Parathyroid adenoma (tissue), 2 donors: ENCODE data around the gene HTATSF1.

Experiments used
- H2AFZ ChIP-seq: fragments of 300-600 bp; sonication (generic); one replicate; pipeline ENCODE4 v1.7.0; 2017; ENCODE audit warnings: antibody characterized with exemption, mild to moderate bottlenecking
- H3K27ac ChIP-seq: fragments of 300-600 bp; sonication (generic); one replicate; pipeline ENCODE4 v1.7.0; 2017
- H3K27me3 ChIP-seq: fragments of 300-600 bp; sonication (generic); one replicate; pipeline ENCODE4 v1.7.0; 2017; ENCODE audit warnings: low read length; ENCODE audit not compliant: control insufficient read depth, insufficient read depth
- H3K36me3 ChIP-seq: fragments of 300-600 bp; sonication (generic); one replicate; pipeline ENCODE4 v1.7.0; 2017; ENCODE audit warnings: low read length; ENCODE audit not compliant: control insufficient read depth, insufficient read depth
- H3K4me1 ChIP-seq: fragments of 300-600 bp; sonication (generic); one replicate; pipeline ENCODE4 v1.7.0; 2017; ENCODE audit warnings: control low read depth
- H3K4me2 ChIP-seq: fragments of 300-600 bp; sonication (generic); one replicate; pipeline ENCODE4 v1.7.0; 2017; ENCODE audit warnings: low read length
- H3K4me3 ChIP-seq: fragments of 300-600 bp; sonication (generic); one replicate; pipeline ENCODE4 v1.7.0; 2017; ENCODE audit warnings: low read depth, low read length
- H3K79me2 ChIP-seq: fragments of 300-600 bp; sonication (generic); one replicate; pipeline ENCODE4 v1.7.0; 2017; ENCODE audit warnings: control low read depth
- H3K9ac ChIP-seq: fragments of 300-600 bp; sonication (generic); one replicate; pipeline ENCODE4 v1.7.0; 2017; ENCODE audit warnings: mild to moderate bottlenecking
- H3K9me3 ChIP-seq: fragments of 300-600 bp; sonication (generic); one replicate; pipeline ENCODE4 v1.7.0; 2017; ENCODE audit warnings: low read length; ENCODE audit not compliant: control insufficient read depth
- TF ChIP-seq, protein P1 (sequence below): fragments of 300-600 bp; sonication (generic); IDR thresholded peaks from one replicate; pipeline ENCODE4 v1.7.0; 2017; ENCODE audit warnings: antibody characterized with exemption, mild to moderate bottlenecking
- donor health status: primary hyperparathyroidism.

The HTATSF1 gene

GRCh38 chrX:136542281-136542680 lies 44.9 kb downstream of the HTATSF1 start:
- no peak overlapping the region for H3K4me3 ChIP-seq
- H3K27ac ChIP-seq = no peak overlapping the region
- H3K4me2 ChIP-seq = no peak overlapping the region
- H3K9me3 ChIP-seq = no peaks in the 10 kb centered on the region
- no peaks in the 10 kb centered on the region for H3K27me3 ChIP-seq
- H2AFZ ChIP-seq = no peak overlapping the region
- H3K79me2 ChIP-seq = no peaks in the 10 kb centered on the region
- TF ChIP-seq, protein P1, sequence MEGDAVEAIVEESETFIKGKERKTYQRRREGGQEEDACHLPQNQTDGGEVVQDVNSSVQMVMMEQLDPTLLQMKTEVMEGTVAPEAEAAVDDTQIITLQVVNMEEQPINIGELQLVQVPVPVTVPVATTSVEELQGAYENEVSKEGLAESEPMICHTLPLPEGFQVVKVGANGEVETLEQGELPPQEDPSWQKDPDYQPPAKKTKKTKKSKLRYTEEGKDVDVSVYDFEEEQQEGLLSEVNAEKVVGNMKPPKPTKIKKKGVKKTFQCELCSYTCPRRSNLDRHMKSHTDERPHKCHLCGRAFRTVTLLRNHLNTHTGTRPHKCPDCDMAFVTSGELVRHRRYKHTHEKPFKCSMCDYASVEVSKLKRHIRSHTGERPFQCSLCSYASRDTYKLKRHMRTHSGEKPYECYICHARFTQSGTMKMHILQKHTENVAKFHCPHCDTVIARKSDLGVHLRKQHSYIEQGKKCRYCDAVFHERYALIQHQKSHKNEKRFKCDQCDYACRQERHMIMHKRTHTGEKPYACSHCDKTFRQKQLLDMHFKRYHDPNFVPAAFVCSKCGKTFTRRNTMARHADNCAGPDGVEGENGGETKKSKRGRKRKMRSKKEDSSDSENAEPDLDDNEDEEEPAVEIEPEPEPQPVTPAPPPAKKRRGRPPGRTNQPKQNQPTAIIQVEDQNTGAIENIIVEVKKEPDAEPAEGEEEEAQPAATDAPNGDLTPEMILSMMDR = no peak
- no peaks in the 10 kb centered on the region for H3K36me3 ChIP-seq
- H3K4me1 ChIP-seq = no peaks in the 10 kb centered on the region
- no peak overlapping the region for H3K9ac ChIP-seq

- no peaks in the 10 kb centered on the region for H3K9me3 ChIP-seq
- no peak overlapping the region for H3K27ac ChIP-seq
- TF ChIP-seq, protein P1 = no peak
- no peaks in the 10 kb centered on the region for H3K79me2 ChIP-seq
- no peaks in the 10 kb centered on the region for H3K27me3 ChIP-seq
- no peak overlapping the region for H2AFZ ChIP-seq
- H3K4me3 ChIP-seq = no peak overlapping the region
- no peaks in the 10 kb centered on the region for H3K36me3 ChIP-seq
- no peaks in the 10 kb centered on the region for H3K4me1 ChIP-seq
- H3K4me2 ChIP-seq = no peak overlapping the region
- no peak overlapping the region for H3K9ac ChIP-seq
Measured at GRCh38 chrX:136546371-136546781, 49.0 kb downstream of the HTATSF1 start.

DNA sequence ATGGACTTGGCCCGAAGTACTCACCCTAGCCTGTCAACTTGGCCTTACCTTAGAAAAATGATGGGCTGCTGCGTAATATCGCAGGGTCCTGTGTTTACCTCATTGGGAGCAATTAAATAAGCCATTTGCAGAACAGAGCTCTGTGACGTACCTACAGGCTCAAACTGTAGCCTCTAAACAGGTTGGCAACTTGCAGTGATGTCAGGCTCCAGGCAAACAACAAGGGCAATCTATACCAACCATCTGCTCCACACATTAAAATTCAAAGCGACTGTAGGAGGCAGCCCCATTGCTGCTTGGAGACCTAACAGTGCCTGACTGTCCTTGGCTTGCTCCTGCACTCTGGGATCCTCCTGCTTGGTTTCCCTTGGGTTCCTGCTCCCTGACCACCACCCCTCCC lies 51.8 kb downstream of the HTATSF1 start:
- Histone ChIP-seq H3K27me3 (no peaks in the 10 kb centered on the region), H3K79me2 (no peaks in the 10 kb centered on the region), H3K9ac (no peak overlapping the region), H3K4me2 (no peak overlapping the region), H3K4me1 (no peaks in the 10 kb centered on the region), H3K27ac (no peak overlapping the region), H3K4me3 (no peak overlapping the region), H2AFZ (no peak overlapping the region), H3K9me3 (no peaks in the 10 kb centered on the region), H3K36me3 (no peaks in the 10 kb centered on the region)
- TF ChIP-seq, protein P1 = no peak

DNA sequence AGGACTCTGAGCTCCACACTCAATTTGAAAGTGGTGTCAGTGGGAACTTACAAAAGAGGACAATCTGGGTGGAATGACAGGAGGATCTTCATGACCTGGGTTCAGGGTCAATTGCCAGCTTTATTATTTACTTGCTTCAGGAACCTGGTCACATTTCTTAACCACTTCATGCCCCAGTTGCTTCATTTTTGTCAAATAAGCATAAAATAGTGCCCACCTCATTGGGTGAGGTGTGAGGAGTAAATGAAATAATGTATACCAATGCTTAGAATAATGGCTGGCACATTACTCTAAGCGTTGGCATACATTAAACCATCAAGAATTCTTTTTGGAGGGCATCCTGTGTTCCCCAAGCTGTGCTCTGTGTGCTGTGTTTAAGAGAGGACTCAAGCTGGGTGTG lies 54.0 kb downstream of the HTATSF1 start:
- H3K4me2 ChIP-seq = no peak overlapping the region
- no peaks in the 10 kb centered on the region for H3K36me3 ChIP-seq
- H3K79me2 ChIP-seq = no peaks in the 10 kb centered on the region
- TF ChIP-seq, protein P1 = no peak
- no peak overlapping the region for H3K9ac ChIP-seq
- no peak overlapping the region for H2AFZ ChIP-seq
- H3K4me3 ChIP-seq = no peak overlapping the region
- no peaks in the 10 kb centered on the region for H3K27me3 ChIP-seq
- no peaks in the 10 kb centered on the region for H3K9me3 ChIP-seq
- no peak overlapping the region for H3K27ac ChIP-seq
- peaks cover 4% of the 10 kb centered on the region for H3K4me1 ChIP-seq

GRCh38 chrX:136555694-136556093 lies 58.3 kb downstream of the HTATSF1 start:
- Histone ChIP-seq H3K9ac (no peak overlapping the region), H3K27ac (no peak overlapping the region), H3K4me3 (no peak overlapping the region), H3K4me1 (peaks cover 7% of the 10 kb centered on the region), H3K4me2 (no peak overlapping the region), H3K79me2 (no peaks in the 10 kb centered on the region), H3K9me3 (no peaks in the 10 kb centered on the region), H3K36me3 (no peaks in the 10 kb centered on the region), H3K27me3 (no peaks in the 10 kb centered on the region), H2AFZ (no peak overlapping the region)
- TF ChIP-seq, protein P1 = no peak
